Stimulated activated CD8-positive, alpha-beta memory T cell treated with anti-CD3 and anti-CD28 coated beads, Interleukin-4, amount 100 ng/mL, for 1 hour (primary cell): Measurements from ENCODE around the gene PHACTR3.

Experiments used
- DNase-seq, 2 donors: peaks; one replicate each; pipeline ENCODE4 v3.0.0-alpha.2; 2020; ENCODE audit warnings: low read depth in 2 of 2, low spot score in 1 of 2

The PHACTR3 gene

DNA sequence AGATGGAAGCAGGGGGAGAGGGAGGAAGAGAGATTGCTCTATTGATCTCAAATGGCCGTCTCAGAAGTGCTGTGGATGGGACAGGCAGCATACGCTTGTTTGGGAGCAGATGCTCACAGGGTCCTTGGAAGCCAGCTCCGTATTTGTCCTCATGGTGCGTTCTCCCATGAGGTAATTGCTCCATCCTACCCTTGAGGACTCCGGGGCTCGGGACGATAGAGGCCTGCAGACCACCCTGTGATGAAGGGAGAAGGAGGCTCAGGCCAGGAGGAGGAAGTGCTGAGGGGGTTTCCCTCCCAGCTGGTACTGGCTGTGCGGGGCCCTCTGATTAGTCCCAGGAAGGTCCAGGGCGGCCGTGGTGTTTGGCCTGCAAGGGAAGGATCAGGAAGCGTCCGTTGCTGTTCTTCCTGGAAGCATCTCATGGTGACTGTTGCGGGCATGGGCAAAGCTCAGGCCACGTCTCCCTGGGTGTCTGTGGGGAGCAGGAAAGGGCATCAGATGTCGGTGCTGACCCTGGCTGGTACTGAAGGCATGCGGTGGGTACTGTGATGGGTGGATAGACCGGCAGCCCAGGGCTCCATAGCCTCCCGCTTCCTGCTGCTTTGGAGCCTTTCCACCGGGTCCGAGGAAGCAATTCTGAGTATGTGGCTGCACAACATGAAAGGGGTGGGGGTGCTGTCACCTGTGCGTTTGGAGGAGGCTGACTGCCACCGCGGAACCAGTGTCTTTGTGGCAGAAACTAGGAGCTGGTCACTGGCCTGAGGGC, 170.8 kb downstream of the PHACTR3 start:
- DNase-seq = no peak

DNA sequence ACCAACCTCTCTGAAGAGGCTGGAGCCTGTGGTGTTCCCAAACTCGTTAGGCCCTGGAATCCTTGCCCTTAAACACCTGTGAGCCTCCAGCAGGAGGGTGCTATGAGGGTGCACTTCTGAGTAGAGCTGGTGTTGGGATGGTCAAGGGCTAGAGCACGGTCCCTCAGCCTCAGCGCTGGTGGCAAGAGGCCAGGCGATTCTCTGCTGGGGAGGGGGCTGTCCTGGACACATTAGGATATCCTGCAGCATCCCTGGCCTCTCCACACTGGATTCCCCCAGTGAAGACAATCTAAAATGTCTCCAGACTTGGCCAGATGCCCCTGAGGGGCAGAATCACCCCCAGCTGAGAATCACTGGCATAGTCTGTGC, 171.3 kb downstream of the PHACTR3 start:
- DNase-seq = no peak

- no peak for DNase-seq
Observed at GRCh38 chr20:59776059-59776603, 171.8 kb downstream of the PHACTR3 start.

DNA sequence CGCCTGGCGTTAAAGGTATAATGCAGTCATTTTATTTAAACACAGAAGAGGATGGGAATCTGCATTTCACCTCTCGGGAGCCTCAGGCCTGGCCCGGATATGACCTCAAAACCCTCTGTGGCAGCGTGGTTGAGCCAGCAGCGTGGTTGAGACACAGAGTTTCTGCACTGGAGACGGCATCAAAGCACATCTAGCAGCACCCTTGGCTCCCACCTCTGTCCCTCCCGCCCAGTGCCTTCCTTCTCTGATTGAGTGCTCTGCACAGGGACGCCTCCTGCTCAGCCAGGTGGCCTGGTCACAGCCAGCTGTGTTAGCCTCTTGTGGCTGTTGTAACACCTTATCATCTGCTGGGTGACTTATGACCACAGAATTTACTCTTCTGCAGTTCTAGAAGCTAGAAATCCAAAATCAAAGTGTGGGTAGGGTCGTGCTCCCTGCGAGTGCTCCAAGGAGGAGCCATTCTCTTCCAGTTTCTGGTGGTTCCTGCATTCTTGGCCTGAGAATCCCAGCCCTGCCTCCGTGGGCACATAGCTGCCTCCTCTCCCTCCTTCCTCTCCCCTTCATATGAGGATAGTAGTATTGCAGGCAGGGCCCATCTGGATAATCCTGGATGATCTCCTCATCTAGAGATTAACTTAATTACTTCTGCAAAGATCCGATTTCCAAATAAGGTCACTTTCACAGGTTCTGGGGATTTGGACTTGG, 172.4 kb downstream of the PHACTR3 start:
- no peak for DNase-seq

DNA sequence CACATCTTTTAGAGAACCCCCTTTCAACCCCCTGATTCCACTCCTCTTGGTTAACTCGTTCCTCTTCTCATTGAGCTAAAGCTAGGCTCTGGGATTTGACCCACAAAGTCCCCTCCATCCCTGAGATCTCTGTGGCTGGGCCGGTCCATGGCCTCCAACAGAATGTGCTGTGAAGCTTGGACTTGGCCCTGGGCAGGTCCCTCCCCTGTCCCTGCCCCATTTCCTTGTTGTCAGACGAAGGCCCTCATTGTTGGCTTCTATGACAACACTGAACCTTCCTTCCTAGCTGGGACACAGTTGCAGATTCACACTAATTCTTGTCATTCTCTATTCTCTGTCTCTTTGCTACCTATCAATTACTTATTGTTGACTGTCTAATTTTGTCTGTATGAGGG, 173.0 kb downstream of the PHACTR3 start:
- DNase-seq = no peak

- DNase-seq = no peak
Observed at GRCh38 chr20:59777814-59778575, 173.7 kb downstream of the PHACTR3 start.

- DNase-seq = no peak
Observed at GRCh38 chr20:59778615-59779200, 174.4 kb downstream of the PHACTR3 start.

- no peak for DNase-seq
Observed at GRCh38 chr20:59779656-59780380, 175.5 kb downstream of the PHACTR3 start.

GRCh38 chr20:59780494-59781185, 176.3 kb downstream of the PHACTR3 start:
- no peak for DNase-seq

DNA sequence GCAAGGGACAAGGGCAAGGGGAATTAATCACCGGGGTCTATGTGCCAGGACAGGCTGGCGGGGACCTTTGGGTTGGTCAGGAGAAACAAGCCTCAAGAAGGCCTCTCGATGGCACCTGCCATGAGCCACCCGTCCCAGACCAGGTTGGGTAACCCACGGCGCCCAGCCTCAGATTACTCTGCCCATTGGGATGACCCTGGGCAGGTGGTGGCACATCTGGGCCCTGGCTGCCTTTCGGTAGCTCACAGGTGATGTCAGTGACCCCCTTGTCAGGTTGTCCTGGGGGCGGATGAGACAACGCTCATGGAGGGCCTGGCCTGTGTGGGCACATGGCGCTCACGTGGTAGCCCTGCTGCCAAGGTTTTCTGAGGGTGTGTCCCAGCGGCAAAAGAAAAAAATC, 176.9 kb downstream of the PHACTR3 start:
- DNase-seq = no peak

- no peak for DNase-seq
Observed at GRCh38 chr20:59782986-59783640, 178.8 kb downstream of the PHACTR3 start.

DNA sequence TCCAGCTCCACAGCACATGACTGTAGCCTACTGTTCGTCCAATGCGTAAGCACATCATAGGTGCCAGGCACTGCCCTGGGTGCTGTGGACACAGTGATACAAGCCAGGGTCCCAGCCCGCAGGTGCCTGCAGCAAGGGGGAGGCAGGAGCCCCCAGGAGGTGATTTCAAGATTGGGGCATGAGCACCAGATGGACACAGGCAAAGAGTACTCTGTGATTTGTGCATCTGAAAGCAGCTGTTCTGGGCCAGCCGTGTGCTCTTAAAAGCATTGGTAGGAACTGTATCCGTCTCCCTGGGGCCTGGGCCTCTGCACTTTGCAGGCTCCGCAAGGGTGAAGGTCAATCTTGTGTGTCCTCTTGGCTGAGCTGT, 179.3 kb downstream of the PHACTR3 start:
- no peak for DNase-seq

GRCh38 chr20:59784365-59784764, 180.0 kb downstream of the PHACTR3 start:
- DNase-seq = no peak

DNA sequence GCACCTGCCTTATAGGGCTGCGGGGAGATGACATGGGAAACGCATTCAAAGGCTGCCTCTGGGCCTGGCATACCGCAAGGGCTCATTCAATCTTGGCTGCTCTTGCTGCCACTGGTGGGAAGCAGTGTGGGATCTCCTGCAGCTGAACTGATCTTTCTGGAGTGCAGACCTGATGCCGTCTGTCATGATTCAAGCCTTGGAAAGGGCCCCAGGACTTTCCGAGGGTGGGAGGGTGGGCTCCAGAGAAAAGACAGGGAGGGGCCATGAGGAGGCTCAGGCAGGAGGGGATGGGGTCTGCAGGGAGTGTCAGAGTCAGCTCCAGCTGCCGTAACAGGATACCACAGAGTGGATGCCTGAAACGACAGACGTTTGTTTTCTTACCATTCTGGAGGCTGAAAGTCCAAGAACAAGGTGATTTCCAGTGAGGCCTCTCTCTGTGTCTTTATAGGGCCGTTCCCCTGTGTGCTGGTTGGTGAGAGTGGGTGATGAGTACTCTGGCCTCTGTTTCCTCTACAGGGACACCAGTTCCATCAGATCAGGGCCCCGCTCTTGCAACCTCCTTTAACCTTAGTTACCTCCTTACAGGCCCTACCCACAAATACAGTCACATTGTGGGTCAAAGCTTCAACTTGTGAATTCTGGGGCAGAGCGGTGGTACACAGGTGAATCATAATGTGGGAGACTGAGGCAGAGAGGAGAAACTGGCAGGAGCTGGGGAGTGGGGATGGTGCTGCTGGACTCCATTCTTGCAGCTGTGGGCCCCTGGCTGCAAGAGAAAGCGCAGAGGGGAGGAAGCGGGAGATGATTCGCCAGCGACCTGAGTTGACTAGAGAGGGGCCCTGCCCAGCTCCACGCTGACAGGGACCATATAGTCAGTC, 180.7 kb downstream of the PHACTR3 start:
- DNase-seq = no peak

- no peak for DNase-seq
Observed at GRCh38 chr20:59785669-59785959, 181.3 kb downstream of the PHACTR3 start.

DNA sequence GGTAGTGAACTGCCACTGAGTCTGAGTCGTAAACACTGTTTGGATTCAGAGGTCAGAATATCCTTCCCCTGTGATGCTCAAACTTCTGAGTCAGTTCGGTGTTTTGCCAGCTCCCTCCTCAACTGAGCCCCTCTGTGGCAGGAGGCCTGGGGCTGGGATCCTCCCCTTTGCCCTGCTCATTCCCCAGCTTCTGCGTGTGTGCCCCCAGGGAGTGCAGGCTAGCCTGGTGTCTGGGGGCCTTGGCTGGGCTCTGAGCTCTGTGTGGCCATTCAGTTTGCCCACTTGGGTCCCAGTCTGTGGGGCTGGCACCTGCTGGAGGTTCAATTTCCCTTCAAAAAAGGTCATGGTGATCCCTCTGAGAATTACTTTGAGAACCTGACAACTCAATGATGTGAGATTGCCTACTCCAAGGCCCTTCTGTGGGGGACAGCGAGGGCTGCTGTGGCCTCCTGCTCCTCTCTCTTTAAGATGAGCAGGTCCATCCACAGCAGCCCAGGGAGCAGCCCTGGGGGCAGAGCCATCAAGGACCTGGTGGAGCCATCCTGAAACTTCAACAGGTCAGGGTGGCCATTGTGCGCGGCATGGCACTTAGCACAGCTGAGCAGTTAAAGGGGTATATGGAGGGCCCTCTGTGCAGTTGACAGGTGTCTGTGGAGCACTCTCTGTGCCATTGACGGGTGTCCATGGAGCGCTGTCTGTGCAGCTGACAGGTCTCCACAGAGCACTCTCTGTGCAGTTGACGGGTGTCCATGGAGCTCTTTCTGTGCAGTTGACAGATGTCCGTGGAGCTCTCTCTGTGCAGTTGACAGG, 181.9 kb downstream of the PHACTR3 start:
- DNase-seq = no peak

DNA sequence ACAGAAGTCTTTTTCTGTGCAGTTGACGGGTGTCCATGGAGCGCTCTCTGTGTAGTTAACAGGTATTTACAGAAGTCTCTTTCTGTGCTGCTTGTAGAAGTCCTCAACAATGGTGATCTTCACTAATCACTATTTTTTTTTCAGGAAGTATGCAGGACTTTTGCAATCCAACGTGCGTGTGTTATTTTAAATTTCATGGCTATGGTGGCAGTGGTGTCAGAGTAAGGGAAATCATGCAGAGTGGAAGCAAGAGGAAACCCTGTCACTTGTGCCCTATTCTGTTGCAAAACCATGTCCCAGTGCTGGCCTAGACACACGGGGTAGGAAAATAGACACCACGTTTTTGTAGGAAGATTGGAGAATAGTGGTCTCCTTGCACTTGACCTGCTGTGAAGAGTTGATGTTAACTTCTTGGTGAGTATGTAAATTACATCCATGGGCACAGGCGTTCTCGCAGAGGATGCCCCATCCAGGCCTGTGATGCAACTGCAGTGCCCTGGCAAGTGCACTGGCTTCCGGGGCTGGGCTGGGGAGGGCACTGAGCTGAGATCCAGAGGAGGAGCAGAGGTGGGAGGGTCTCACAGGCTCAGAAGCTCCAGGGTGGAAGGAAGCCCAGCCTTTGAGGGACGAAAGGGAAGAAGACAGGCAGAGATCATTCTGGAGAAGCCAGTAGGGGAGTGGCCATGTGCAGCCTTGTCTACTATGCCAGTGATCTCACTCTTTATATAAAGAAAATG, 182.6 kb downstream of the PHACTR3 start:
- DNase-seq = no peak

GRCh38 chr20:59787538-59787890, 183.2 kb downstream of the PHACTR3 start:
- DNase-seq = no peak
